SK-N-SH treated with all-trans-retinoic acid at 6 μM for 48 hours (cell line): Measurements from ENCODE around the gene EIF6.

Experiments used
- ARNTL ChIP-seq: fragments of 450-650 bp; formaldehyde crosslinking; IDR thresholded peaks from 2 replicates; pipeline ENCODE4 v1.5.0; 2020; ENCODE audit warnings: low read depth, mild to moderate bottlenecking, moderate library complexity, borderline replicate concordance
- ESRRG ChIP-seq: fragments of 250-450 bp; sonication (Bioruptor Pico); IDR thresholded peaks from 2 replicates; pipeline ENCODE4 v1.6.1; 2021; ENCODE audit warnings: mild to moderate bottlenecking
- GLIS3 ChIP-seq: fragments of 250-450 bp; sonication (Bioruptor Pico); IDR thresholded peaks from 2 replicates; pipeline ENCODE4 v1.5.0; 2020; ENCODE audit warnings: mild to moderate bottlenecking, moderate library complexity
- POU6F1 ChIP-seq: fragments of 250-450 bp; sonication (Bioruptor Pico); IDR thresholded peaks from 2 replicates; pipeline ENCODE4 v1.8.0; 2021; ENCODE audit warnings: low read depth, mild to moderate bottlenecking, moderate library complexity, borderline replicate concordance
- RARB ChIP-seq: fragments of 250-450 bp; sonication (Bioruptor Pico); IDR thresholded peaks from 2 replicates; pipeline ENCODE4 v1.8.0; 2021; ENCODE audit warnings: mild to moderate bottlenecking, moderate library complexity
- SNAI2 ChIP-seq: fragments of 250-450 bp; sonication (Bioruptor Pico); IDR thresholded peaks from 2 replicates; pipeline ENCODE4 v1.5.0; 2020; ENCODE audit warnings: mild to moderate bottlenecking, moderate library complexity
- TOX ChIP-seq: fragments of 250-450 bp; sonication (Bioruptor Pico); IDR thresholded peaks from 2 replicates; pipeline ENCODE4 v1.8.0; 2021; ENCODE audit warnings: mild to moderate bottlenecking, moderate library complexity, borderline replicate concordance
- TSHZ2 ChIP-seq: fragments of 250-450 bp; sonication (Bioruptor Pico); IDR thresholded peaks from 2 replicates; pipeline ENCODE4 v1.5.0; 2020; ENCODE audit warnings: mild to moderate bottlenecking, moderate library complexity

DNA sequence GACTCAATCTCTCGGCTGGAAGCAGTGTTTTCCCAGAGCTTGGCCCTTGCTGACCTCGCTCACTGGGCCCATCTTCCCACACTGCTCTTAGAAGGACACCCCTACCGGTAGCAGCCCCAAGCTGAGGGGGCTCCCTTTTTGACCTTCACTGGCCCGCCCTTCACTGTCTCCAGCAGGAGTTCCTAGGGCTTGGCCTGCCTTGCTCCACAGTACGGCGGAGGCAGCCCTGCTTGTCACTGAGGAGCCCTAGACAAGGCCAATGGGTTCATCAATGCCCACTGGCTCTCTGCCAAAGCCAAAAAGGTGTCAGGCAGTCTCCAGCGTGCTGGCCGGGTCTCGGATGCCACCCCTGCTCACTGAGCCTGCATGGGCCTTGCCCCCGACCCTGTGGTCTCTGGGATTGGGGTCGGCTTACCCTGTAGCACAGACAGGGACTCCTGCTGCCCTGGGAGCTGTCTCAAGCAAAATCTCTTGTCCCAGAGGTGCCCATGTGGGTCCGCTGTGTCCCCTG, 8.8 kb downstream of the EIF6 start:
- TF ChIP-seq GLIS3 (no peak), SNAI2 (no peak), RARB (CRISPR knock-in tag) (no peak), ARNTL (CRISPR knock-in tag) (no peak), POU6F1 (no peak), TSHZ2 (CRISPR knock-in tag) (no peak), ESRRG (CRISPR knock-in tag) (no peak), TOX (CRISPR knock-in tag) (no peak)
